Mammary epithelial cell (primary cell): Measurements from ENCODE around the gene PCDHA1.

Experiments
- EZH2 ChIP-seq: IDR thresholded peaks from 2 replicates; pipeline ENCODE4 v1.6.1; 2012; ENCODE audit warnings: low read length, inconsistent platforms, borderline replicate concordance
- TF ChIP-seq, protein P1 (sequence below), 2 donors: IDR thresholded peaks in 1 of 2; conservative IDR thresholded peaks in 1 of 2; 2 replicates each; pipeline ENCODE4 v1.5.1; 2011 to 2012; ENCODE audit warnings: inconsistent platforms in 2 of 2, low read length in 2 of 2, mild to moderate bottlenecking in 2 of 2, control low read depth in 1 of 2, low read depth in 1 of 2; ENCODE audit not compliant: insufficient read depth in 1 of 2; ENCODE audit errors: extremely low read depth in 1 of 2

DNA sequence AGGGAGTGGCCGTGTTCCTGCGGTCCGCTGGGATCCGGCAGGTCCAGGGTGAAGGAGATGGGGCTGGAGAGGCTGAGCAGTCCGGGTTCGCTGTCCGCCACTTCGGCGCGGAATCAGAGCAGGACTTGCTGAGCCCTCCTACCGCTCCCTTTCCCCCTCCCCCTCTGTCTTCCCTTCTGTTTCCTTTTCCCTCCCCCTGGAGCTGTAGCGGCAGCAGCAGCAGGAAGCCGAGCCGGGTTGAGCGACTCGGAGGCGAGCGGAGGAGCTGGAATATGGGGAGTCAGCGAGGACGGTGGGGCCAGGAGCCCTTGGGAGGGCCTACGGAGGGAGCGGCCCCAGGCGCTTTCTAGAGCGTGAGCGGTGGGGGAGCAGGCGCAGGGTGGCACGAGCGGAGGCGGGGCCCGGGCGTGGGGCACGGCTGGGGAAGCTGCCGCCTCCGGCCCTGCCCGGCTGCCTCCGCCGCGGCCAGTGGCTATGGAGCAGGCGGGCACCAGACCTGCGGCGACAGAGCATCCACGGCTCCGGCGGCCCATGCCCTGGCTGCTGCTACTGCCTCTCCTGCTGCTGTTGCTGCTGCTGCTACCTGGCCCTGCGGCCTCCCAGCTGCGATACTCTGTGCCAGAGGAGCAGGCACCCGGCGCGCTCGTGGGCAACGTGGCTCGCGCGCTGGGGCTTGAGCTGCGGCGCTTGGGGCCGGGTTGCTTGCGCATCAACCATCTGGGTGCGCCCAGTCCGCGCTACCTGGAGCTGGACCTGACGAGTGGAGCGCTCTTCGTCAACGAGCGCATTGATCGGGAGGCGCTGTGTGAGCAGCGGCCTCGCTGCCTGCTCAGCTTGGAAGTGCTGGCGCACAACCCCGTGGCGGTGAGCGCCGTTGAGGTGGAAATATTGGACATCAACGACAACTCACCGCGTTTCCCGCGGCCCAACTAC, 180.6 kb downstream of the PCDHA1 start, which contains the start of gene PCDHAC2:
- no peak for TF ChIP-seq EZH2
- TF ChIP-seq, protein P1, sequence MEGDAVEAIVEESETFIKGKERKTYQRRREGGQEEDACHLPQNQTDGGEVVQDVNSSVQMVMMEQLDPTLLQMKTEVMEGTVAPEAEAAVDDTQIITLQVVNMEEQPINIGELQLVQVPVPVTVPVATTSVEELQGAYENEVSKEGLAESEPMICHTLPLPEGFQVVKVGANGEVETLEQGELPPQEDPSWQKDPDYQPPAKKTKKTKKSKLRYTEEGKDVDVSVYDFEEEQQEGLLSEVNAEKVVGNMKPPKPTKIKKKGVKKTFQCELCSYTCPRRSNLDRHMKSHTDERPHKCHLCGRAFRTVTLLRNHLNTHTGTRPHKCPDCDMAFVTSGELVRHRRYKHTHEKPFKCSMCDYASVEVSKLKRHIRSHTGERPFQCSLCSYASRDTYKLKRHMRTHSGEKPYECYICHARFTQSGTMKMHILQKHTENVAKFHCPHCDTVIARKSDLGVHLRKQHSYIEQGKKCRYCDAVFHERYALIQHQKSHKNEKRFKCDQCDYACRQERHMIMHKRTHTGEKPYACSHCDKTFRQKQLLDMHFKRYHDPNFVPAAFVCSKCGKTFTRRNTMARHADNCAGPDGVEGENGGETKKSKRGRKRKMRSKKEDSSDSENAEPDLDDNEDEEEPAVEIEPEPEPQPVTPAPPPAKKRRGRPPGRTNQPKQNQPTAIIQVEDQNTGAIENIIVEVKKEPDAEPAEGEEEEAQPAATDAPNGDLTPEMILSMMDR (conservative IDR thresholded peaks at IDR 0.05 in 1 of 2, IDR thresholded peaks at IDR 0.05 in 1 of 2; ENCODE audit: extremely low read depth in 1 of 2, insufficient read depth in 1 of 2, low read depth in 1 of 2, low read length in 2 of 2): no peak
